K562 (cell line): ENCODE results near the gene HPCA. TPM values are rescaled to one million over a fixed set of nuclear protein-coding genes. Genes with fewer than 3 reads are reported as not detected.

Experiments used
- ARID3A ChIP-seq: IDR thresholded peaks from 2 replicates; pipeline ENCODE4 v1.6.1; 2012; ENCODE audit warnings: low read depth, low read length, improper control_type of control experiment, borderline replicate concordance
- ATF1 ChIP-seq, 2 experiments: fragments of 450-650 bp in 1 of 2; IDR thresholded peaks; 2 replicates each; pipeline ENCODE4 v1.6.1; 2016; ENCODE audit warnings: missing compliant biosample characterization in 1 of 2, missing genetic modification characterization in 1 of 2
- CBFA2T3 ChIP-seq: fragments of 450-650 bp; IDR thresholded peaks from 2 replicates; pipeline ENCODE4 v1.6.1; 2017
- CBX1 ChIP-seq: sonication (generic); IDR thresholded peaks from 2 replicates; pipeline ENCODE4 v1.6.1; 2016; ENCODE audit warnings: antibody characterized with exemption, low read depth, mild to moderate bottlenecking
- CBX5 ChIP-seq: IDR thresholded peaks from 2 replicates; pipeline ENCODE4 v1.6.1; 2014; ENCODE audit warnings: low read depth, borderline replicate concordance
- MTA2 ChIP-seq: fragments of 450-650 bp; IDR thresholded peaks from 2 replicates; pipeline ENCODE4 v1.6.1; 2016; ENCODE audit warnings: low read depth
- NCOA4 ChIP-seq: fragments of 450-650 bp; IDR thresholded peaks from 2 replicates; pipeline ENCODE4 v1.6.1; 2018; ENCODE audit warnings: mild to moderate bottlenecking; ENCODE audit not compliant: partially characterized antibody
- OTX1 ChIP-seq: fragments of 450-650 bp; formaldehyde crosslinking; IDR thresholded peaks from 2 replicates; pipeline ENCODE4 v1.4.0; 2022; ENCODE audit warnings: mild to moderate bottlenecking
- PRMT5 ChIP-seq: sonication (generic); formaldehyde crosslinking; IDR thresholded peaks from 2 replicates; pipeline ENCODE4 v1.5.0; 2020; ENCODE audit warnings: missing genetic modification reagents
- PTBP1 ChIP-seq: fragments of 200-400 bp; formaldehyde crosslinking; IDR thresholded peaks from 2 replicates; pipeline ENCODE4 v1.6.1; 2017; ENCODE audit warnings: low read depth, low read length
- RBFOX2 ChIP-seq: fragments of 200-400 bp; formaldehyde crosslinking; IDR thresholded peaks from 2 replicates; pipeline ENCODE4 v1.6.1; 2017; ENCODE audit warnings: low read depth, mild to moderate bottlenecking, low read length, moderate library complexity
- RBM14 ChIP-seq: fragments of 200-400 bp; formaldehyde crosslinking; IDR thresholded peaks from 2 replicates; pipeline ENCODE4 v1.6.1; 2018; ENCODE audit warnings: low read depth, mild to moderate bottlenecking, low read length, moderate library complexity, borderline replicate concordance; ENCODE audit not compliant: insufficient read depth
- SIN3A ChIP-seq, 2 experiments: fragments of 150-350 bp in 1 of 2; IDR thresholded peaks; 2 replicates each; pipeline ENCODE4 v1.6.1; 2011 to 2016; ENCODE audit warnings: borderline replicate concordance in 2 of 2, low read depth in 2 of 2, low read length in 2 of 2, mild to moderate bottlenecking in 2 of 2, moderate library complexity in 2 of 2; ENCODE audit not compliant: control insufficient read depth in 1 of 2
- SMARCA4 ChIP-seq: fragments of 450-650 bp; IDR thresholded peaks from 2 replicates; pipeline ENCODE4 v1.6.1; 2016
- TCF15 ChIP-seq: fragments of 250-450 bp; sonication (Bioruptor Pico); IDR thresholded peaks from 2 replicates; pipeline ENCODE4 v1.8.0; 2022; ENCODE audit warnings: moderate library complexity, mild to moderate bottlenecking, inconsistent platforms
- TCFL5 ChIP-seq: fragments of 250-450 bp; sonication (Bioruptor Pico); conservative IDR thresholded peaks from 2 replicates; pipeline ENCODE4 v1.6.1; 2021; ENCODE audit warnings: mild to moderate bottlenecking, moderate library complexity, matching md5 sums
- ZFP30 ChIP-seq: fragments of 250-450 bp; sonication (Bioruptor Pico); IDR thresholded peaks from 2 replicates; pipeline ENCODE4 v1.8.0; 2022; ENCODE audit warnings: moderate library complexity, mild to moderate bottlenecking, inconsistent platforms, borderline replicate concordance
- ZNF184 ChIP-seq: sonication (generic); formaldehyde crosslinking; IDR thresholded peaks from 2 replicates; pipeline ENCODE4 v1.5.0; 2020; ENCODE audit warnings: missing genetic modification reagents
- ZNF263 ChIP-seq: sonication (generic); formaldehyde crosslinking; IDR thresholded peaks from 2 replicates; pipeline ENCODE4 v1.8.0; 2022; ENCODE audit warnings: mild to moderate bottlenecking, missing genetic modification reagents, borderline replicate concordance
- ZNF583 ChIP-seq: fragments of 250-450 bp; sonication (Bioruptor Pico); IDR thresholded peaks from 2 replicates; pipeline ENCODE4 v1.4.0; 2020
- polyA plus RNA-seq, 8 experiments: library from polyadenylated mRNA; depleted of rRNA in 4 of 8; stranded (reverse) in 5 of 8; unstranded in 3 of 8; fragments of >200 nt; fragmentation: Nextera tagmentation in 2 of 8; fragmentation: Illumina TruSeq in 1 of 8; extraction: Ambion mirVana in 2 of 8; extraction: Trizol in 1 of 8; gene quantifications; 2 replicates each; pipeline versions ENCODE4 v1.2.1 to v1.2.3, GENCODE V29; 2011 to 2014; ENCODE audit warnings: inconsistent platforms in 1 of 8, missing spikeins in 1 of 8
- total RNA-seq, 7 experiments: library from RNA; depleted of rRNA in 6 of 7; stranded (reverse); fragments of >200 nt in 6 of 7; fragmentation: Illumina TruSeq in 2 of 7; extraction: Trizol in 2 of 7; gene quantifications; 2 replicates each; pipeline versions ENCODE4 v1.2.1 to v1.2.3, GENCODE V29; 2011 to 2021; ENCODE audit warnings: low replicate concordance in 1 of 7
- TF ChIP-seq, protein P1 (sequence below), 2 experiments: fragments of 450-650 bp in 1 of 2; sonication (generic) in 1 of 2; formaldehyde crosslinking in 1 of 2; IDR thresholded peaks in 1 of 2; conservative IDR thresholded peaks in 1 of 2; 2 replicates each; pipeline versions ENCODE4 v1.6.1 to v1.8.1; 2016 to 2023; ENCODE audit warnings: mild to moderate bottlenecking in 2 of 2, moderate library complexity in 2 of 2, inconsistent platforms in 1 of 2, missing genetic modification reagents in 1 of 2
- TF ChIP-seq, protein P2 (sequence below): sonication (generic); formaldehyde crosslinking; IDR thresholded peaks from 2 replicates; pipeline ENCODE4 v1.8.0; 2022; ENCODE audit warnings: mild to moderate bottlenecking, missing genetic modification reagents
- TF ChIP-seq, protein P3 (sequence below), 2 experiments: fragments of 450-650 bp in 1 of 2; sonication (generic) in 1 of 2; formaldehyde crosslinking; conservative IDR thresholded peaks; 2 replicates each; pipeline versions ENCODE4 v1.4.0 to v1.8.1; 2020 to 2022; ENCODE audit warnings: mild to moderate bottlenecking in 1 of 2, missing genetic modification reagents in 1 of 2

HPCA gene
- total and polyA plus RNA-seq, 9 of the 15 experiments (the other 6 are each of a cell fraction or from before 2014, with no cell fraction given), result not detected

- no peak for TF ChIP-seq TCFL5 (CRISPR knock-in tag)
- TF ChIP-seq ATF1 (CRISPR knock-in tag; IDR thresholded peaks at IDR 0.05), result peak; percentile 76
- no peak for TF ChIP-seq ATF1 (tag; IDR thresholded peaks at IDR 0.05)
- peak; percentile 61; the same call in 1 of the 2 replicates for TF ChIP-seq ZNF184 (CRISPR knock-in tag)
- TF ChIP-seq, protein P1, sequence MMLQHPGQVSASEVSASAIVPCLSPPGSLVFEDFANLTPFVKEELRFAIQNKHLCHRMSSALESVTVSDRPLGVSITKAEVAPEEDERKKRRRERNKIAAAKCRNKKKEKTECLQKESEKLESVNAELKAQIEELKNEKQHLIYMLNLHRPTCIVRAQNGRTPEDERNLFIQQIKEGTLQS (IDR thresholded peaks at IDR 0.05), result no peak
- TF ChIP-seq, protein P1 (CRISPR knock-in tag; conservative IDR thresholded peaks at IDR 0.05), result peak; percentile 94
- peak; percentile 89; the same call in 1 of the 2 replicates for TF ChIP-seq CBX1
- peak; percentile 70; the same call in 1 of the 2 replicates for TF ChIP-seq CBX5
- TF ChIP-seq, protein P2, sequence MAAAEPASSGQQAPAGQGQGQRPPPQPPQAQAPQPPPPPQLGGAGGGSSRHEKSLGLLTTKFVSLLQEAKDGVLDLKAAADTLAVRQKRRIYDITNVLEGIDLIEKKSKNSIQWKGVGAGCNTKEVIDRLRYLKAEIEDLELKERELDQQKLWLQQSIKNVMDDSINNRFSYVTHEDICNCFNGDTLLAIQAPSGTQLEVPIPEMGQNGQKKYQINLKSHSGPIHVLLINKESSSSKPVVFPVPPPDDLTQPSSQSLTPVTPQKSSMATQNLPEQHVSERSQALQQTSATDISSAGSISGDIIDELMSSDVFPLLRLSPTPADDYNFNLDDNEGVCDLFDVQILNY (CRISPR knock-in tag), result peak; percentile 99
- TF ChIP-seq PTBP1, result no peak
- 0 out of 2 replicates have a peak, but pooled peaks have one; percentile 60 for TF ChIP-seq OTX1 (CRISPR knock-in tag)
- TF ChIP-seq SIN3A (IDR thresholded peaks at IDR 0.05; ENCODE audit: borderline replicate concordance in 2 of 2, control insufficient read depth in 1 of 2, low read depth in 2 of 2, low read length in 2 of 2), result peak; percentile 98 to 100
- TF ChIP-seq RBM14, result 0 out of 2 replicates have a peak, but pooled peaks have one; percentile 42
- TF ChIP-seq NCOA4, result no peak
- TF ChIP-seq RBFOX2, result peak; percentile 44
- TF ChIP-seq PRMT5 (CRISPR knock-in tag), result peak; percentile 99
- TF ChIP-seq ZNF583, result peak; percentile 87; the same call in 1 of the 2 replicates
- TF ChIP-seq, protein P3, sequence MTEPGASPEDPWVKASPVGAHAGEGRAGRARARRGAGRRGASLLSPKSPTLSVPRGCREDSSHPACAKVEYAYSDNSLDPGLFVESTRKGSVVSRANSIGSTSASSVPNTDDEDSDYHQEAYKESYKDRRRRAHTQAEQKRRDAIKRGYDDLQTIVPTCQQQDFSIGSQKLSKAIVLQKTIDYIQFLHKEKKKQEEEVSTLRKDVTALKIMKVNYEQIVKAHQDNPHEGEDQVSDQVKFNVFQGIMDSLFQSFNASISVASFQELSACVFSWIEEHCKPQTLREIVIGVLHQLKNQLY (CRISPR knock-in tag; conservative IDR thresholded peaks at IDR 0.05), result peak in 1 of 2 experiments; percentile 99; a peak in 2 of 4 replicates
- TF ChIP-seq SMARCA4, result no peak
- TF ChIP-seq ZNF263 (CRISPR knock-in tag), result peak; percentile 92
- TF ChIP-seq ARID3A, result no peak
- no peak for TF ChIP-seq MTA2
- TF ChIP-seq TCF15 (CRISPR knock-in tag), result 0 out of 2 replicates have a peak, but pooled peaks have one; percentile 41
- TF ChIP-seq CBFA2T3, result no peak
- TF ChIP-seq ZFP30 (CRISPR knock-in tag), result no peak
Measured at GRCh38 chr1:32886004-32886827, at the start of gene HPCA (continued).
